Transverse colon (tissue), 4 donors: Measurements from ENCODE around the gene CENPH. TPM values are rescaled to one million over a fixed set of nuclear protein-coding genes. Genes with fewer than 3 reads are reported as not detected.
"Not testable (repeated sequence)": the region's sequence is repeated elsewhere in the genome, so short reads cannot be mapped to it uniquely, and the experiment has no call there.

ENCODE experiments used
- DNase-seq: peaks from one replicate; pipeline ENCODE4 v3.0.0-alpha.2; 2019
- H3K27ac ChIP-seq, 4 donors: fragments of 200-600 bp; sonication (generic); 2 replicates each; pipeline ENCODE4 v1.5.1; 2016 to 2018; ENCODE audit warnings: inconsistent platforms in 4 of 4
- H3K27me3 ChIP-seq: fragments of 200-600 bp; sonication (generic); 2 replicates; pipeline ENCODE4 v1.5.1; 2017; ENCODE audit warnings: inconsistent platforms
- H3K36me3 ChIP-seq, 4 donors: fragments of 200-600 bp; sonication (generic); 2 replicates each; pipeline ENCODE4 v1.5.1; 2017 to 2019; ENCODE audit warnings: inconsistent platforms in 4 of 4
- H3K4me1 ChIP-seq, 4 donors: fragments of 200-600 bp; sonication (generic); 2 replicates each; pipeline ENCODE4 v1.5.1; 2017 to 2020; ENCODE audit warnings: inconsistent platforms in 4 of 4
- H3K4me3 ChIP-seq, 4 donors: fragments of 200-600 bp; sonication (generic); 1 replicate in 1 of 4; 2 replicates in 3 of 4; pipeline versions ENCODE4 v1.5.1 to v1.6.1; 2017 to 2019; ENCODE audit warnings: inconsistent platforms in 4 of 4
- H3K9me3 ChIP-seq, 2 donors: fragments of 200-600 bp; sonication (generic); 2 replicates each; pipeline ENCODE4 v1.5.1; 2017 to 2019; ENCODE audit warnings: inconsistent platforms in 2 of 2
- EP300 ChIP-seq: sonication (generic); formaldehyde crosslinking; IDR thresholded peaks from one replicate; pipeline ENCODE4 v1.6.1; 2017; ENCODE audit warnings: antibody characterized with exemption, low read depth
- POLR2A ChIP-seq: fragments of 450-650 bp; IDR thresholded peaks from one replicate; pipeline ENCODE4 v1.6.1; 2016; ENCODE audit warnings: antibody characterized with exemption, mild to moderate bottlenecking, moderate library complexity
- POLR2AphosphoS5 ChIP-seq, 3 donors: sonication (generic); formaldehyde crosslinking; IDR thresholded peaks; one replicate each; pipeline ENCODE4 v1.6.1; 2016; ENCODE audit warnings: antibody characterized with exemption in 3 of 3
- WGBS, 2 donors: methylation state at CpG; one replicate each; pipeline ENCODE4 v1.1.5; 2018; ENCODE audit warnings: low coverage in 1 of 2; 5-methylcytosine and 5-hydroxymethylcytosine counted together
- in situ Hi-C, 4 donors: fragments of 200-750 bp; cut with MboI; loops; one replicate each; pipeline versions ENCODE4 v1.15.0 to v1.15.1; 2017; ENCODE audit warnings: low sequenced_read_pairs in 3 of 4, low pct_ligation_motif_present in 1 of 4, low pct_unique_long_range_greater_than_20kb in 1 of 4
- intact Hi-C: fragments of 100-400 bp; cut with DNase I; formaldehyde crosslinking; loops from one replicate; pipeline ENCODE4 v1.15.1; 2023; ENCODE audit warnings: low total_unique reads
- total RNA-seq, 4 donors: library from RNA; depleted of rRNA; stranded (reverse); fragments of >200 nt; gene quantifications; one replicate each; pipeline ENCODE4 v1.1.0, GENCODE V29; 2016
- TF ChIP-seq, protein P1 (sequence below), 5 experiments: fragments of 200-600 bp in 3 of 5; fragments of 450-650 bp in 2 of 5; sonication (generic) in 3 of 5; IDR thresholded peaks; 1 replicate in 2 of 5; 2 replicates in 3 of 5; pipeline ENCODE4 v1.5.1; 2016 to 2017; ENCODE audit warnings: antibody characterized with exemption in 5 of 5, inconsistent platforms in 3 of 5, mild to moderate bottlenecking in 2 of 5, moderate library complexity in 1 of 5

CENPH gene
- total RNA-seq, 4 donors from 2014 or later: 1.2 to 4.4 TPM; not detected in 2

DNA sequence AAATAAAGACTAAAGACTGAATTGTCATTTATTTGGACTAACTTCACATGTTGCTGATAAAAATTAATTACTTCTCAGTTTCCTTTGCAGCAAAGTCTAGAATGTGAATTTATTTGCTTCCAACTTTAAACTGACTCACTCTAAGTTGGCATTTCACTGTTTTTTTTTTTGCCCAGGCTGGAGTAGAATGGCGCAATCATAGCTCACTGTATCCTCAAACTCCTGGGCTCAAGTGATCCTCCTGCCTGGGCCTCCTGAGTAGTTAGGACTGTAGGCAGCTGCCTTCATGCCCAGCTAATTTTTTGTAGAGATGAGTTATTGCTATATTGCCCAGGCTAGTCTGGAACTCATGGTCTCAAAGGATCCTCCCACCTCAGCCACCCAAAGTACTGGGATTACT is 18.9 kb upstream of the CENPH start:
- DNase-seq: no peak
- Histone ChIP-seq H3K27me3 (no peaks in the 10 kb centered on the region), H3K9me3 (no peaks in the 10 kb centered on the region), H3K4me1 (peaks cover 0 to 20% (median 16%) of the 10 kb centered on the region in 4 donors), H3K36me3 (peaks cover 0 to 4% (median 0%) of the 10 kb centered on the region in 4 donors), H3K27ac (no peak overlapping the region), H3K4me3 (no peak overlapping the region)
- 100% methylated on average over 1 of the region's 1 CpG for WGBS, 2 donors
- intact Hi-C loops (no loop called here), in situ Hi-C loops (loop anchor here in 1 of 4 donors (25.0 kb wide), 1 partner anchor 167 kb away; the partner anchor contains the start of gene CCDC125)
- TF ChIP-seq EP300: no peak
- TF ChIP-seq, protein P1, sequence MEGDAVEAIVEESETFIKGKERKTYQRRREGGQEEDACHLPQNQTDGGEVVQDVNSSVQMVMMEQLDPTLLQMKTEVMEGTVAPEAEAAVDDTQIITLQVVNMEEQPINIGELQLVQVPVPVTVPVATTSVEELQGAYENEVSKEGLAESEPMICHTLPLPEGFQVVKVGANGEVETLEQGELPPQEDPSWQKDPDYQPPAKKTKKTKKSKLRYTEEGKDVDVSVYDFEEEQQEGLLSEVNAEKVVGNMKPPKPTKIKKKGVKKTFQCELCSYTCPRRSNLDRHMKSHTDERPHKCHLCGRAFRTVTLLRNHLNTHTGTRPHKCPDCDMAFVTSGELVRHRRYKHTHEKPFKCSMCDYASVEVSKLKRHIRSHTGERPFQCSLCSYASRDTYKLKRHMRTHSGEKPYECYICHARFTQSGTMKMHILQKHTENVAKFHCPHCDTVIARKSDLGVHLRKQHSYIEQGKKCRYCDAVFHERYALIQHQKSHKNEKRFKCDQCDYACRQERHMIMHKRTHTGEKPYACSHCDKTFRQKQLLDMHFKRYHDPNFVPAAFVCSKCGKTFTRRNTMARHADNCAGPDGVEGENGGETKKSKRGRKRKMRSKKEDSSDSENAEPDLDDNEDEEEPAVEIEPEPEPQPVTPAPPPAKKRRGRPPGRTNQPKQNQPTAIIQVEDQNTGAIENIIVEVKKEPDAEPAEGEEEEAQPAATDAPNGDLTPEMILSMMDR (IDR thresholded peaks at IDR 0.05): no peak
- no peak for TF ChIP-seq POLR2AphosphoS5 (IDR thresholded peaks at IDR 0.05)
- TF ChIP-seq POLR2A: no peak

DNA sequence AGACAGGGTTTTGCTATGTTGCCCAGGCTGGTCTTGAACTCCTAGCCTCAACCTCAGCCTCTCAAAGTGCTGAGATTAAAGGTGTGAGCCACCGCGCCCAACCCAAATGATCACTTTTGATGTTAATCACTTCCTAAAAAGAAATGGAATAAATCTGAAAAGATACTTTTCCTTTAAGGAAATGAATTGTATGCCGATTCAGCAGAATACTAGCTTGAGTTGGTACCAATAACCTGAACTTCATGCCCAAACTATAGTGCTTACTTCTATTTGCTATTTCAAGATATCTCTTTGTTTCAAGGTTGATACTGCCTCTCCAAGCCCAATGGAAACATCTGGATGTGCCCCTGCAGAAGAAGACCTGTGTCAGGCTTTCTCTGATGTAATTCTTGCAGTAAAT is 18.4 kb upstream of the CENPH start:
- no peak overlapping the region for H3K27ac ChIP-seq
- peaks cover 0 to 6% (median 0%) of the 10 kb centered on the region in 4 donors for H3K36me3 ChIP-seq
- WGBS, 2 donors: 92 to 96% methylated on average over 3 of the region's 3 CpGs
- no peak for DNase-seq
- in situ Hi-C loops: loop anchor here in 1 of 4 donors (25.0 kb wide), 1 partner anchor 166 kb away; the partner anchor contains the start of gene CCDC125
- TF ChIP-seq, protein P1 (IDR thresholded peaks at IDR 0.05): no peak
- TF ChIP-seq POLR2A: no peak
- no peak for TF ChIP-seq EP300
- TF ChIP-seq POLR2AphosphoS5 (IDR thresholded peaks at IDR 0.05): no peak
- H3K4me1 ChIP-seq: peaks cover 0 to 20% (median 16%) of the 10 kb centered on the region in 4 donors
- H3K9me3 ChIP-seq: no peaks in the 10 kb centered on the region
- intact Hi-C loops: no loop called here
- H3K4me3 ChIP-seq: no peak overlapping the region
- H3K27me3 ChIP-seq: no peaks in the 10 kb centered on the region

DNA sequence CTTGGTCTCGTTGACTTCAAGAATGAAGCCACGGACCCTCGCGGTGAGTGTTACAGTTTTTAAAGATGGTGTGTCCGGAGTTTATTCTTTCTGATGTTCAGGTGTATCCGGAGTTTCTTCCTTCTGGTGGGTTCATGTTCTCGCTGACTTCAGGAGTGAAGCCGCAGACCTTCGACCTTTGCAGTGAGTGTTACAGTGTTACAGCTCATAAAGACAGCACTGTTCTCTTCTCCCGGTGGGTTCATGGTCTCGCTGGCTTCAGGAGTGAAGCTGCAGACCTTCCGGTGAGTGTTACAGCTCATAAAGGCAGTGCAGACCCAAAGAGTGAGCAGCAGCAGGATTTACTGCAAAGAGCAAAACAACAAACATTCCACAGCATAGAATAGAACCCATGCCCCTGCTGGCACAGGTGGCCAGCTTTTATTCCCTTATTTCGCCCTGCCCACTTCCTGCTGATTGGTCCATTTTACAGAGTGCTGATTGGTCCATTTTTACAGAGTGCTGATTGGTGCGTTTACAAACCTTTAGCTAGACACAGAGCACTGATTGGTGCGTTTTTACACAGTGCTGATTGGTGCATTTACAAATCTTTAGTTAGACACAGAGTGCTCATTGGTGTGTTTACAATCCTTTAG is 7.6 kb upstream of the CENPH start:
- intact Hi-C loops: not testable (repeated sequence)
- 84 to 95% methylated on average over 5 to 15 of the region's 15 CpGs for WGBS, 2 donors

DNA sequence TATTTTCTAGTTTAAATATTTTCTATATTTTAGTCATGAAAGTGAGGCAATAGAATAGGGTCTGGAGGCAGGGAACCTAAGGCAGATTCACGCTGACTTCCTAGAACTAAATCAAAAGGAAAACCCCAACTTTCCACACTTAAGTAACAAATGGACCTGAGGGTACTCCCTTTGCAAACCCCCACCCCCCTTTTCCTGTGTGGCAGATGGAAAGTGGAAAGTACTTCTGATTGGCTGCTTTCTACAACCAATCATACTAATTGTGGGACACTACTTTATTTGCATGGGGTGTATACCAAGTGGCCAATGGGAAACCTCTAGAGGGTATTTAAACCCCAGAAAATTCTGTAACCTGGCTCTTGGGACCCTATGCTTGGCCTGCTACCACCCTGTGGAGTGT is 4.8 kb upstream of the CENPH start:
- TF ChIP-seq POLR2A (no peak), EP300 (no peak)
- WGBS, 2 donors: 86 to 88% methylated on average over 1 of the region's 1 CpG
- Histone ChIP-seq H3K4me1 (peaks cover 0 to 9% (median 8%) of the 10 kb centered on the region in 4 donors), H3K4me3 (no peak overlapping the region), H3K27ac (no peak overlapping the region), H3K27me3 (no peaks in the 10 kb centered on the region), H3K9me3 (no peaks in the 10 kb centered on the region), H3K36me3 (no peaks in the 10 kb centered on the region)
- in situ Hi-C loops: no loop called here
- no peak for DNase-seq
- intact Hi-C loops: no loop called here

More for the DNA sequence above, 7.6 kb upstream of the CENPH start:
- in situ Hi-C loops, H3K4me3 ChIP-seq, H3K27me3 ChIP-seq, H3K36me3 ChIP-seq, H3K9me3 ChIP-seq, H3K27ac ChIP-seq, DNase-seq, H3K4me1 ChIP-seq: not testable (repeated sequence)

DNA sequence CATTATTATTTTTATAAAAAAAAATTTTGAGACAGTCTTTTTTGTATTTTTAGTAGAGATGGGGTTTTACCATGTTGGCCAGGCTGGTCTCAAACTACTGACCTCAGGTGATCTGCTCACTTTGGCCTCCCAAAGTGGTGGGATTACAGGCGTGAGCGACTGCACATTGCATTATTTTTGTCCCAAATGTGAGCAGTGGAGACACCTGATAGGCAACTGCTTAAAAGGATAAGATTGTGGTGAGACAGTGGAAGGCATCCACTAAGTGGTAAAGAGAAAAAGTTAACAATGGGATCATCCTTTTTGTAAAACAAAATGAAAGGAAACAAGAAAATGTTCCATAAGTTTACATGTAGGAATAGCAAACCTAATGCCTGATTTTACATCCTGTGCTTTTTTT is 2.0 kb upstream of the CENPH start:
- in situ Hi-C loops (no loop called here), intact Hi-C loops (no loop called here)
- no peaks in the 10 kb centered on the region for H3K9me3 ChIP-seq
- no peaks in the 10 kb centered on the region for H3K27me3 ChIP-seq
- peaks cover 8 to 22% (median 14%) of the 10 kb centered on the region in 4 donors for H3K4me1 ChIP-seq
- H3K4me3 ChIP-seq: no peak overlapping the region
- TF ChIP-seq, protein P1 (IDR thresholded peaks at IDR 0.05): no peak
- TF ChIP-seq EP300 (no peak), POLR2A (no peak), POLR2AphosphoS5 (IDR thresholded peaks at IDR 0.05) (no peak)
- no peak for DNase-seq
- 83 to 89% methylated on average over 2 of the region's 2 CpGs for WGBS, 2 donors
- H3K27ac ChIP-seq: no peak overlapping the region
- no peaks in the 10 kb centered on the region for H3K36me3 ChIP-seq
